Esophagus muscularis mucosa (tissue), 4 donors: ENCODE results near the gene HPN.

Experiments used
- EP300 ChIP-seq: sonication (generic); formaldehyde crosslinking; IDR thresholded peaks from one replicate; pipeline ENCODE4 v1.6.1; 2017; ENCODE audit warnings: antibody characterized with exemption
- POLR2A ChIP-seq: fragments of 450-650 bp; IDR thresholded peaks from one replicate; pipeline ENCODE4 v1.6.1; 2017; ENCODE audit warnings: antibody characterized with exemption, moderate library complexity, mild to moderate bottlenecking, low read depth
- POLR2AphosphoS5 ChIP-seq, 2 donors: sonication (generic); formaldehyde crosslinking; IDR thresholded peaks; one replicate each; pipeline ENCODE4 v1.6.1; 2017; ENCODE audit warnings: antibody characterized with exemption in 2 of 2
- TF ChIP-seq, protein P1 (sequence below), 3 experiments: fragments of 200-600 bp in 2 of 3; fragments of 450-650 bp in 1 of 3; sonication (generic) in 2 of 3; IDR thresholded peaks; one replicate each; pipeline ENCODE4 v1.5.1; 2017 to 2019; ENCODE audit warnings: antibody characterized with exemption in 3 of 3, mild to moderate bottlenecking in 2 of 3, moderate library complexity in 1 of 3

DNA sequence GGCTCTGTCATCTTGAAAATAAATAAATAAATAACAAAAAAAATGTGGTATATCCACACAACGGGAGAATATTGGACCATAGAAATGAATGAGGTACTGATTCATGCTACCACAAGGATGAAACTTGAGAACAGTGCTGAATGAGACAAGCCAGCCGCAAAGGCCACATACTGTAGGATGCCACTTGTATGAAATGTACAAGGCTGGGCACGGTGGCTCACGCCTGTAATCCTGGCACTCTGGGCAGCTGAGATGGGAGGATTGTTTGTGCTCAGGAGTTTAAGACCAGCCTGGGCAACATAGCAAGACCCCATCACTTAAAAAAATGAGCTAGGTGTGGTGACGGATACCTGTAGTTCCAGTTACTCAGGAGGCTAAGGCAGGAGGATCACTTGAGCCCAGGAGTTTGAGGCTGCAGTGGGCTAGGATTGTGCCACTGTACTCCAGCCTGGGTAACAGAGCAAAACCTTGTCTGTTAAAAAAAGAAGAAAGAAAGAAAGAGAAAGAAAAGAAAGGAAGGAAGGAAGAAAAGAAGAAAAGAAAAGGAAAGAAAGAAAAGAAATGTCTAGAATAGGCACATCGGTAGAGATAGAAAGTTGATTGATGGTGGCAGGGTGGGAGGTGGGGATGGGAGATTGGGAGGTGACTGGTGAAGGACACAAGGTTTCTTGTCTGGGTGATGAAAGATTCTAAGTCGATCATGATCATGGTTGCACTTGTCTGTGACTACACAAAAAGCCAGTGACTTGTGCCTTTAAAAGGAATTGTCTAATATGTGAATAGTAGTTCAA is 20.3 kb downstream of the HPN start:
- TF ChIP-seq, protein P1, sequence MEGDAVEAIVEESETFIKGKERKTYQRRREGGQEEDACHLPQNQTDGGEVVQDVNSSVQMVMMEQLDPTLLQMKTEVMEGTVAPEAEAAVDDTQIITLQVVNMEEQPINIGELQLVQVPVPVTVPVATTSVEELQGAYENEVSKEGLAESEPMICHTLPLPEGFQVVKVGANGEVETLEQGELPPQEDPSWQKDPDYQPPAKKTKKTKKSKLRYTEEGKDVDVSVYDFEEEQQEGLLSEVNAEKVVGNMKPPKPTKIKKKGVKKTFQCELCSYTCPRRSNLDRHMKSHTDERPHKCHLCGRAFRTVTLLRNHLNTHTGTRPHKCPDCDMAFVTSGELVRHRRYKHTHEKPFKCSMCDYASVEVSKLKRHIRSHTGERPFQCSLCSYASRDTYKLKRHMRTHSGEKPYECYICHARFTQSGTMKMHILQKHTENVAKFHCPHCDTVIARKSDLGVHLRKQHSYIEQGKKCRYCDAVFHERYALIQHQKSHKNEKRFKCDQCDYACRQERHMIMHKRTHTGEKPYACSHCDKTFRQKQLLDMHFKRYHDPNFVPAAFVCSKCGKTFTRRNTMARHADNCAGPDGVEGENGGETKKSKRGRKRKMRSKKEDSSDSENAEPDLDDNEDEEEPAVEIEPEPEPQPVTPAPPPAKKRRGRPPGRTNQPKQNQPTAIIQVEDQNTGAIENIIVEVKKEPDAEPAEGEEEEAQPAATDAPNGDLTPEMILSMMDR (IDR thresholded peaks at IDR 0.05), result no peak
- TF ChIP-seq POLR2A (no peak), POLR2AphosphoS5 (IDR thresholded peaks at IDR 0.05) (no peak), EP300 (no peak)
